ENCODE results near the gene AVEN.

Gene AVEN

GRCh38 chr15:33985287-33985686 lies 53.7 kb downstream of the AVEN start:
- peak; percentile 29 for DNase-seq (ENCODE audit: low spot score)

GRCh38 chr15:33982516-33982915 lies 56.5 kb downstream of the AVEN start:
- DNase-seq (ENCODE audit: low spot score): no peak

GRCh38 chr15:33980159-33980558 lies 58.8 kb downstream of the AVEN start:
- DNase-seq (ENCODE audit: low spot score): no peak

- no peak for DNase-seq (ENCODE audit: low spot score)
Measured at GRCh38 chr15:33975022-33975565, 63.9 kb downstream of the AVEN start.

- DNase-seq (ENCODE audit: low spot score): no peak
Measured at GRCh38 chr15:33971811-33972210, 67.2 kb downstream of the AVEN start.

- DNase-seq (ENCODE audit: low spot score): no peak
Measured at GRCh38 chr15:33968821-33969220, 70.2 kb downstream of the AVEN start.

- no peak for DNase-seq (ENCODE audit: low spot score)
Measured at GRCh38 chr15:33968224-33968623, 70.8 kb downstream of the AVEN start, which contains the start of gene CHRM5. Gene CHRM5, plus strand, starts transcription at chr15:33968497. Its CDS starts 94,221 bp downstream, at chr15:34062718.

GRCh38 chr15:33964665-33965040 lies 74.4 kb downstream of the AVEN start:
- DNase-seq (ENCODE audit: low spot score): no peak

GRCh38 chr15:33963831-33964664 lies 75.0 kb downstream of the AVEN start:
- peak; percentile 31 for DNase-seq (ENCODE audit: low spot score)

- no peak for DNase-seq (ENCODE audit: low spot score)
Measured at GRCh38 chr15:33960549-33960935, 78.5 kb downstream of the AVEN start.

- no peak for DNase-seq (ENCODE audit: low spot score)
Measured at GRCh38 chr15:33959844-33960548, 79.0 kb downstream of the AVEN start.

GRCh38 chr15:33956397-33956796 lies 82.6 kb downstream of the AVEN start:
- no peak for DNase-seq (ENCODE audit: low spot score)

- DNase-seq (ENCODE audit: low spot score): no peak
Measured at GRCh38 chr15:33955945-33956344, 83.1 kb downstream of the AVEN start.

GRCh38 chr15:33946152-33946551 lies 92.9 kb downstream of the AVEN start:
- no peak for DNase-seq (ENCODE audit: low spot score)

- DNase-seq (ENCODE audit: low spot score): no peak
Measured at GRCh38 chr15:33941279-33942063, 97.5 kb downstream of the AVEN start.

GRCh38 chr15:33934921-33935320 lies 104.1 kb downstream of the AVEN start:
- no peak for DNase-seq (ENCODE audit: low spot score)

GRCh38 chr15:33934396-33934795 lies 104.6 kb downstream of the AVEN start:
- DNase-seq (ENCODE audit: low spot score): no peak

GRCh38 chr15:33932734-33933133 lies 106.3 kb downstream of the AVEN start:
- DNase-seq (ENCODE audit: low spot score): no peak

- DNase-seq (ENCODE audit: low spot score): no peak
Measured at GRCh38 chr15:33926260-33926659, 112.7 kb downstream of the AVEN start.

GRCh38 chr15:33923446-33923845 lies 115.6 kb downstream of the AVEN start:
- no peak for DNase-seq (ENCODE audit: low spot score)

- peak; percentile 22 for DNase-seq (ENCODE audit: low spot score)
Measured at GRCh38 chr15:33915571-33916407, 123.2 kb downstream of the AVEN start.

Data from iPS-NIHi11 (cell line).